C4-2B (cell line): ENCODE results near the gene SYPL1.

Experiments
- CTCF ChIP-seq: fragments of 450-650 bp; conservative IDR thresholded peaks from 2 replicates; pipeline ENCODE4 v1.5.1; 2017; ENCODE audit warnings: mild to moderate bottlenecking
- ZFX ChIP-seq: fragments of 450-650 bp; IDR thresholded peaks from 2 replicates; pipeline ENCODE4 v1.6.1; 2017

GRCh38 chr7:106073701-106074100, 38.4 kb downstream of the SYPL1 start:
- no peak for TF ChIP-seq CTCF
- no peak for TF ChIP-seq ZFX
